22Rv1 (cell line): Measurements from ENCODE around the gene C1QTNF8.

Source experiments
- ZFX ChIP-seq: fragments of 450-650 bp; IDR thresholded peaks from 2 replicates; pipeline ENCODE4 v1.6.1; 2017; ENCODE audit warnings: antibody characterized with exemption, borderline replicate concordance
- TF ChIP-seq, protein P1 (sequence below): fragments of 450-650 bp; IDR thresholded peaks from 2 replicates; pipeline ENCODE4 v1.5.1; 2017; ENCODE audit warnings: mild to moderate bottlenecking

DNA sequence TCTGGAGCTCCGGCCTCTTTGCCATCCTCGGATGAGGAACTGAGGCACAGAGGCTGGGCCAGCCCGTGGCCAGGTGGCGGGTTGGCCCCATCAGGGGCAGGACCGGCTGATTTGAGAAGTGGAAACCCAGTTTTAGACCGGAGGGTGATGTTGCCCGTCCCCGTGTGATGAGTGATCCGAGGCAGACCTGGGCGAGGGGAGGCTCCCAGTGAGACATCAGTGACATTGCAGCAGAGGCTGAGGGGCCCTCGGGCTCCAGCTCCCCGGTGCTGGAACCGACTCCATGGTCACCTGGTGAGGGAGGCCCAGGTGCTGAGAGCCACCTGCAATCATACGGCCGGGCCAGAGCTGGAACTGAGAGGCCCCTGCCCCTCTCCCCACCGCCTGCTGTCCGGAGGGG is 30.0 kb upstream of the C1QTNF8 start:
- TF ChIP-seq, protein P1, sequence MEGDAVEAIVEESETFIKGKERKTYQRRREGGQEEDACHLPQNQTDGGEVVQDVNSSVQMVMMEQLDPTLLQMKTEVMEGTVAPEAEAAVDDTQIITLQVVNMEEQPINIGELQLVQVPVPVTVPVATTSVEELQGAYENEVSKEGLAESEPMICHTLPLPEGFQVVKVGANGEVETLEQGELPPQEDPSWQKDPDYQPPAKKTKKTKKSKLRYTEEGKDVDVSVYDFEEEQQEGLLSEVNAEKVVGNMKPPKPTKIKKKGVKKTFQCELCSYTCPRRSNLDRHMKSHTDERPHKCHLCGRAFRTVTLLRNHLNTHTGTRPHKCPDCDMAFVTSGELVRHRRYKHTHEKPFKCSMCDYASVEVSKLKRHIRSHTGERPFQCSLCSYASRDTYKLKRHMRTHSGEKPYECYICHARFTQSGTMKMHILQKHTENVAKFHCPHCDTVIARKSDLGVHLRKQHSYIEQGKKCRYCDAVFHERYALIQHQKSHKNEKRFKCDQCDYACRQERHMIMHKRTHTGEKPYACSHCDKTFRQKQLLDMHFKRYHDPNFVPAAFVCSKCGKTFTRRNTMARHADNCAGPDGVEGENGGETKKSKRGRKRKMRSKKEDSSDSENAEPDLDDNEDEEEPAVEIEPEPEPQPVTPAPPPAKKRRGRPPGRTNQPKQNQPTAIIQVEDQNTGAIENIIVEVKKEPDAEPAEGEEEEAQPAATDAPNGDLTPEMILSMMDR, result no peak
- no peak for TF ChIP-seq ZFX
